Panc1 (cell line): Measurements from ENCODE around the gene ZNF208.

Experiments
- POLR2AphosphoS5 ChIP-seq: IDR thresholded peaks from 2 replicates; pipeline ENCODE4 v1.6.1; 2012; ENCODE audit warnings: mild to moderate bottlenecking, low read depth, low read length, moderate library complexity
- TF ChIP-seq, protein P1 (sequence below): fragments of 450-650 bp; IDR thresholded peaks from 2 replicates; pipeline ENCODE4 v1.5.1; 2017; ENCODE audit warnings: mild to moderate bottlenecking
- TF ChIP-seq, protein P2 (sequence below), 2 experiments: IDR thresholded peaks; 2 replicates each; pipeline ENCODE4 v1.6.1; 2011 to 2012; ENCODE audit warnings: low read depth in 2 of 2, control low read depth in 1 of 2, low read length in 1 of 2, mild to moderate bottlenecking in 1 of 2, moderate library complexity in 1 of 2; ENCODE audit not compliant: insufficient read depth in 1 of 2

DNA sequence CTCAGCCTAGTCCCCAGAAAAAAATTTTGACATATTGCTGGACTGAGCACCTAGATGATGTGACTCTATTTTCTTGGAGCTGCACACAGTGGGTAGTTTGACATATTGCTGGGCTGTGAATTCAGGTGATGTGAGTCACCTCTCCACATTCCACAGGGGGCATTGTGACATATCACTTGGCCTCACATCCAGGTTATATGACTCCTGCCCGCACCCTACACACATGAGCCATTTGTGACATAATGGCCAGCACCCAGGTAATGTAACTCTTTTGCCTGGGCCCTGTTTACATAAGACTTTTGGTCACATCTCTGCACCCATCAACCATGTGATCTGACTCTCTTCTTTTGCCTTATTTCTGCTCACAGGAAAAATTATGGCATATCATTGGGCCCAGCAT lies 119.7 kb downstream of the ZNF208 start:
- TF ChIP-seq, protein P1, sequence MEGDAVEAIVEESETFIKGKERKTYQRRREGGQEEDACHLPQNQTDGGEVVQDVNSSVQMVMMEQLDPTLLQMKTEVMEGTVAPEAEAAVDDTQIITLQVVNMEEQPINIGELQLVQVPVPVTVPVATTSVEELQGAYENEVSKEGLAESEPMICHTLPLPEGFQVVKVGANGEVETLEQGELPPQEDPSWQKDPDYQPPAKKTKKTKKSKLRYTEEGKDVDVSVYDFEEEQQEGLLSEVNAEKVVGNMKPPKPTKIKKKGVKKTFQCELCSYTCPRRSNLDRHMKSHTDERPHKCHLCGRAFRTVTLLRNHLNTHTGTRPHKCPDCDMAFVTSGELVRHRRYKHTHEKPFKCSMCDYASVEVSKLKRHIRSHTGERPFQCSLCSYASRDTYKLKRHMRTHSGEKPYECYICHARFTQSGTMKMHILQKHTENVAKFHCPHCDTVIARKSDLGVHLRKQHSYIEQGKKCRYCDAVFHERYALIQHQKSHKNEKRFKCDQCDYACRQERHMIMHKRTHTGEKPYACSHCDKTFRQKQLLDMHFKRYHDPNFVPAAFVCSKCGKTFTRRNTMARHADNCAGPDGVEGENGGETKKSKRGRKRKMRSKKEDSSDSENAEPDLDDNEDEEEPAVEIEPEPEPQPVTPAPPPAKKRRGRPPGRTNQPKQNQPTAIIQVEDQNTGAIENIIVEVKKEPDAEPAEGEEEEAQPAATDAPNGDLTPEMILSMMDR: no peak
- no peak for TF ChIP-seq POLR2AphosphoS5
- TF ChIP-seq, protein P2, sequence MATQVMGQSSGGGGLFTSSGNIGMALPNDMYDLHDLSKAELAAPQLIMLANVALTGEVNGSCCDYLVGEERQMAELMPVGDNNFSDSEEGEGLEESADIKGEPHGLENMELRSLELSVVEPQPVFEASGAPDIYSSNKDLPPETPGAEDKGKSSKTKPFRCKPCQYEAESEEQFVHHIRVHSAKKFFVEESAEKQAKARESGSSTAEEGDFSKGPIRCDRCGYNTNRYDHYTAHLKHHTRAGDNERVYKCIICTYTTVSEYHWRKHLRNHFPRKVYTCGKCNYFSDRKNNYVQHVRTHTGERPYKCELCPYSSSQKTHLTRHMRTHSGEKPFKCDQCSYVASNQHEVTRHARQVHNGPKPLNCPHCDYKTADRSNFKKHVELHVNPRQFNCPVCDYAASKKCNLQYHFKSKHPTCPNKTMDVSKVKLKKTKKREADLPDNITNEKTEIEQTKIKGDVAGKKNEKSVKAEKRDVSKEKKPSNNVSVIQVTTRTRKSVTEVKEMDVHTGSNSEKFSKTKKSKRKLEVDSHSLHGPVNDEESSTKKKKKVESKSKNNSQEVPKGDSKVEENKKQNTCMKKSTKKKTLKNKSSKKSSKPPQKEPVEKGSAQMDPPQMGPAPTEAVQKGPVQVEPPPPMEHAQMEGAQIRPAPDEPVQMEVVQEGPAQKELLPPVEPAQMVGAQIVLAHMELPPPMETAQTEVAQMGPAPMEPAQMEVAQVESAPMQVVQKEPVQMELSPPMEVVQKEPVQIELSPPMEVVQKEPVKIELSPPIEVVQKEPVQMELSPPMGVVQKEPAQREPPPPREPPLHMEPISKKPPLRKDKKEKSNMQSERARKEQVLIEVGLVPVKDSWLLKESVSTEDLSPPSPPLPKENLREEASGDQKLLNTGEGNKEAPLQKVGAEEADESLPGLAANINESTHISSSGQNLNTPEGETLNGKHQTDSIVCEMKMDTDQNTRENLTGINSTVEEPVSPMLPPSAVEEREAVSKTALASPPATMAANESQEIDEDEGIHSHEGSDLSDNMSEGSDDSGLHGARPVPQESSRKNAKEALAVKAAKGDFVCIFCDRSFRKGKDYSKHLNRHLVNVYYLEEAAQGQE (IDR thresholded peaks at IDR 0.05; ENCODE audit: insufficient read depth in 1 of 2, low read depth in 2 of 2, low read length in 1 of 2): no peak
